C4-2B (cell line): ENCODE results near the gene TYW1.

Source experiments
- ZFX ChIP-seq: fragments of 450-650 bp; IDR thresholded peaks from 2 replicates; pipeline ENCODE4 v1.6.1; 2017
- TF ChIP-seq, protein P1 (sequence below): fragments of 450-650 bp; conservative IDR thresholded peaks from 2 replicates; pipeline ENCODE4 v1.5.1; 2017; ENCODE audit warnings: mild to moderate bottlenecking

DNA sequence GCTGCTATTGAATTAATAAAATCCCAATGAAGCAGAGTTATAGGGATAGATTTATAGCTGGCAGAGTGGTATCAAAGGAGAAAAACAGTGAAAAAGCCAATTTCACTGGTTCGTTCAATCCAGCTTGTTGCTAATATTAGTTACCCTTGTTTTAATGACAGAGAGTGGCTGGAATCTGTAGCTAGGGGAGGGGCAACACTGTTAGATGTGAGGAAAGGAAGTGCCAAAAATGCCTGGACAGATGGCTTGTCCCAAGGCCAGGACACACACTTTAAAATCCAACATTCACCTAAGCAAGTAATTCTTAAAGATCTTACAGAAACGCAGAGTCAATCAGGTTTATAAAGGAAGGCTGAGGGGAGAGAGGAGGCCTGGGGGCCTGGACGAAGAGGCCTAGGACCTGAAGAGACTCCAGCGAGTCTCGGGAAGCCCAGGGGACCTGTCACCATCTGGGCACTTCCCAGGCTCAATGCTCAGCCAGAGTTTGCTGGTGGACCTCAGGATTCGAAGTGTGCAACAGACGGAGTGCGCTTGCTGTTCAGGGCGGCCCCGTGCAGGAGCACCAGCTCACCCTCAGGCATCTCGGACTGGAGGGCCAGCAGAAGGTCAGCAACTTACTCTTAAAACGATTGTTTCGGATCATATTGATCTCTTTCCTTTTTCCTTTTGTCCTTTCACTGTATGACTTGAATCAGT lies 38.9 kb upstream of the TYW1 start:
- TF ChIP-seq, protein P1, sequence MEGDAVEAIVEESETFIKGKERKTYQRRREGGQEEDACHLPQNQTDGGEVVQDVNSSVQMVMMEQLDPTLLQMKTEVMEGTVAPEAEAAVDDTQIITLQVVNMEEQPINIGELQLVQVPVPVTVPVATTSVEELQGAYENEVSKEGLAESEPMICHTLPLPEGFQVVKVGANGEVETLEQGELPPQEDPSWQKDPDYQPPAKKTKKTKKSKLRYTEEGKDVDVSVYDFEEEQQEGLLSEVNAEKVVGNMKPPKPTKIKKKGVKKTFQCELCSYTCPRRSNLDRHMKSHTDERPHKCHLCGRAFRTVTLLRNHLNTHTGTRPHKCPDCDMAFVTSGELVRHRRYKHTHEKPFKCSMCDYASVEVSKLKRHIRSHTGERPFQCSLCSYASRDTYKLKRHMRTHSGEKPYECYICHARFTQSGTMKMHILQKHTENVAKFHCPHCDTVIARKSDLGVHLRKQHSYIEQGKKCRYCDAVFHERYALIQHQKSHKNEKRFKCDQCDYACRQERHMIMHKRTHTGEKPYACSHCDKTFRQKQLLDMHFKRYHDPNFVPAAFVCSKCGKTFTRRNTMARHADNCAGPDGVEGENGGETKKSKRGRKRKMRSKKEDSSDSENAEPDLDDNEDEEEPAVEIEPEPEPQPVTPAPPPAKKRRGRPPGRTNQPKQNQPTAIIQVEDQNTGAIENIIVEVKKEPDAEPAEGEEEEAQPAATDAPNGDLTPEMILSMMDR, result no peak
- no peak for TF ChIP-seq ZFX
